HL-60 (cell line): ENCODE data around the gene CHIT1.

ENCODE experiments used
- GABPA ChIP-seq: IDR thresholded peaks from 2 replicates; pipeline ENCODE4 v1.6.1; 2012; ENCODE audit warnings: low read depth
- POLR2AphosphoS5 ChIP-seq: IDR thresholded peaks from 2 replicates; pipeline ENCODE4 v1.6.1; 2012; ENCODE audit warnings: low read depth
- SPI1 ChIP-seq: IDR thresholded peaks from 2 replicates; pipeline ENCODE4 v1.6.1; 2012; ENCODE audit warnings: low read depth, mild to moderate bottlenecking, borderline replicate concordance
- TF ChIP-seq, protein P1 (sequence below): IDR thresholded peaks from one replicate; pipeline ENCODE4 v1.5.1; 2011; ENCODE audit warnings: low read length, control low read depth, inconsistent platforms; ENCODE audit not compliant: insufficient read depth
- TF ChIP-seq, protein P2 (sequence below): IDR thresholded peaks from 2 replicates; pipeline ENCODE4 v1.6.1; 2012; ENCODE audit warnings: low read depth; ENCODE audit not compliant: insufficient replicate concordance

DNA sequence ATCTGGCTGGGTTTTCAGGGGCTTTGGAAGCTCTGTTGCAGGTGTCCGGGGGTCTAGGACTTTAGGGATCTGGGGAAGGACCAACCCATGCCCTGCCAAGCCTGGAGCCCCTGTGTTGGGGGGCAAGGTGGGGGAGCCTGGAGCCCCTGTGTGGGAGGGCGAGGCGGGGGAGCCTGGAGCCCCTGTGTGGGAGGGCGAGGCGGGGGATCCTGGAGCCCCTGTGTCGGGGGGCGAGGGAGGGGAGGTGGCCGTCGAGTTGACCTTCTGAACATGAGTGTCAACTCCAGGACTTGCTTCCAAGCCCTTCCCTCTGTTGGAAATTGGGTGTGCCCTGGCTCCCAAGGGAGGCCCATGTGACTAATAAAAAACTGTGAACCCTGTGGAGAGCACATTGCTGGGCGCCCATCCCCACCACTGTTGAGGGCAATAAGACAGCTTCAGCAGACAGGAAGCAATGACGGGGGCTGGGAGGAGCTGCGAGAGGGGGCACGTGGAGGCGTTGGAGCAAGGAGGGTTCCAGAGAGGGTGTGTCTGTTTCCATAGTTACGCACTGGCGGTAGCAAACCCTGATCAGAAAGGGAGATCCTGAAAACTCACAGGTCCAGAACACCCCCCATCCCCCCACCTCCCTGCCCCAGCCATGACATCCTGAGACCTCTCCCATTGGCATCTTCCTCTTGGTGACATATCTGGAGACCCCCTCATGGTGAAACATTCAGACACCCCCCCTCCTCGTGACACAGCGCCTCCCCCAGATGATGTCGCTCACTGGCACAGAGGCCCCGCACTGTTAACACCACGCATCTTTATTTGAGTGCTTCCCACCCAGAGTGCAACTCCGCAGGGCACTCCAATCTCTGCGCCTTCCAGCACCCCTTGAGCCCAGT lies 62.2 kb downstream of the CHIT1 start:
- TF ChIP-seq, protein P1, sequence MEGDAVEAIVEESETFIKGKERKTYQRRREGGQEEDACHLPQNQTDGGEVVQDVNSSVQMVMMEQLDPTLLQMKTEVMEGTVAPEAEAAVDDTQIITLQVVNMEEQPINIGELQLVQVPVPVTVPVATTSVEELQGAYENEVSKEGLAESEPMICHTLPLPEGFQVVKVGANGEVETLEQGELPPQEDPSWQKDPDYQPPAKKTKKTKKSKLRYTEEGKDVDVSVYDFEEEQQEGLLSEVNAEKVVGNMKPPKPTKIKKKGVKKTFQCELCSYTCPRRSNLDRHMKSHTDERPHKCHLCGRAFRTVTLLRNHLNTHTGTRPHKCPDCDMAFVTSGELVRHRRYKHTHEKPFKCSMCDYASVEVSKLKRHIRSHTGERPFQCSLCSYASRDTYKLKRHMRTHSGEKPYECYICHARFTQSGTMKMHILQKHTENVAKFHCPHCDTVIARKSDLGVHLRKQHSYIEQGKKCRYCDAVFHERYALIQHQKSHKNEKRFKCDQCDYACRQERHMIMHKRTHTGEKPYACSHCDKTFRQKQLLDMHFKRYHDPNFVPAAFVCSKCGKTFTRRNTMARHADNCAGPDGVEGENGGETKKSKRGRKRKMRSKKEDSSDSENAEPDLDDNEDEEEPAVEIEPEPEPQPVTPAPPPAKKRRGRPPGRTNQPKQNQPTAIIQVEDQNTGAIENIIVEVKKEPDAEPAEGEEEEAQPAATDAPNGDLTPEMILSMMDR: no peak
- TF ChIP-seq, protein P2, sequence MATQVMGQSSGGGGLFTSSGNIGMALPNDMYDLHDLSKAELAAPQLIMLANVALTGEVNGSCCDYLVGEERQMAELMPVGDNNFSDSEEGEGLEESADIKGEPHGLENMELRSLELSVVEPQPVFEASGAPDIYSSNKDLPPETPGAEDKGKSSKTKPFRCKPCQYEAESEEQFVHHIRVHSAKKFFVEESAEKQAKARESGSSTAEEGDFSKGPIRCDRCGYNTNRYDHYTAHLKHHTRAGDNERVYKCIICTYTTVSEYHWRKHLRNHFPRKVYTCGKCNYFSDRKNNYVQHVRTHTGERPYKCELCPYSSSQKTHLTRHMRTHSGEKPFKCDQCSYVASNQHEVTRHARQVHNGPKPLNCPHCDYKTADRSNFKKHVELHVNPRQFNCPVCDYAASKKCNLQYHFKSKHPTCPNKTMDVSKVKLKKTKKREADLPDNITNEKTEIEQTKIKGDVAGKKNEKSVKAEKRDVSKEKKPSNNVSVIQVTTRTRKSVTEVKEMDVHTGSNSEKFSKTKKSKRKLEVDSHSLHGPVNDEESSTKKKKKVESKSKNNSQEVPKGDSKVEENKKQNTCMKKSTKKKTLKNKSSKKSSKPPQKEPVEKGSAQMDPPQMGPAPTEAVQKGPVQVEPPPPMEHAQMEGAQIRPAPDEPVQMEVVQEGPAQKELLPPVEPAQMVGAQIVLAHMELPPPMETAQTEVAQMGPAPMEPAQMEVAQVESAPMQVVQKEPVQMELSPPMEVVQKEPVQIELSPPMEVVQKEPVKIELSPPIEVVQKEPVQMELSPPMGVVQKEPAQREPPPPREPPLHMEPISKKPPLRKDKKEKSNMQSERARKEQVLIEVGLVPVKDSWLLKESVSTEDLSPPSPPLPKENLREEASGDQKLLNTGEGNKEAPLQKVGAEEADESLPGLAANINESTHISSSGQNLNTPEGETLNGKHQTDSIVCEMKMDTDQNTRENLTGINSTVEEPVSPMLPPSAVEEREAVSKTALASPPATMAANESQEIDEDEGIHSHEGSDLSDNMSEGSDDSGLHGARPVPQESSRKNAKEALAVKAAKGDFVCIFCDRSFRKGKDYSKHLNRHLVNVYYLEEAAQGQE: no peak
- TF ChIP-seq SPI1 (no peak), GABPA (no peak), POLR2AphosphoS5 (no peak)
